Thoracic aorta (tissue), 2 donors: ENCODE results near the gene ATG7. TPM values are rescaled to one million over a fixed set of nuclear protein-coding genes. Genes with fewer than 3 reads are reported as not detected.

Source experiments
- ATAC-seq: fragments of 150-250 bp; one replicate; pipeline ENCODE4 v1.8.0; 2017; ENCODE audit warnings: low read depth; ENCODE audit not compliant: insufficient number of reproducible peaks, low FRiP score
- DNase-seq: peaks from one replicate; pipeline ENCODE4 v3.0.0-alpha.2; 2020; ENCODE audit warnings: low spot score
- H3K27ac ChIP-seq, 2 donors: fragments of 200-600 bp; sonication (generic); 1 replicate in 1 of 2; 2 replicates in 1 of 2; pipeline ENCODE4 v1.5.1; 2016; ENCODE audit warnings: mild to moderate bottlenecking in 2 of 2, moderate library complexity in 2 of 2
- H3K27me3 ChIP-seq: fragments of 200-600 bp; sonication (generic); replicated peaks from 2 replicates; pipeline ENCODE4 v1.6.0; 2016; ENCODE audit warnings: mild to moderate bottlenecking; ENCODE audit not compliant: insufficient read depth
- H3K36me3 ChIP-seq: fragments of 200-600 bp; sonication (generic); one replicate; pipeline ENCODE4 v1.5.1; 2016
- H3K4me1 ChIP-seq, 2 donors: fragments of 200-600 bp; sonication (generic); 1 replicate in 1 of 2; 2 replicates in 1 of 2; pipeline versions ENCODE4 v1.5.1 to v1.6.0; 2016; ENCODE audit warnings: low read depth in 2 of 2, mild to moderate bottlenecking in 1 of 2; ENCODE audit not compliant: control insufficient read depth in 1 of 2
- H3K4me3 ChIP-seq: fragments of 200-600 bp; sonication (generic); 2 replicates; pipeline ENCODE4 v1.5.1; 2016; ENCODE audit warnings: mild to moderate bottlenecking
- H3K9me3 ChIP-seq: fragments of 200-600 bp; sonication (generic); 2 replicates; pipeline ENCODE4 v1.5.1; 2016
- CTCF ChIP-seq: fragments of 200-600 bp; sonication (generic); IDR thresholded peaks from one replicate; pipeline ENCODE4 v1.5.1; 2019; ENCODE audit warnings: antibody characterized with exemption
- total RNA-seq, 2 donors: library from RNA; depleted of rRNA; stranded (reverse); fragments of >200 nt; gene quantifications; one replicate each; pipeline versions ENCODE4 v1.1.0 to v1.2.3, GENCODE V29; 2016

ATG7 gene
- total RNA-seq, 2 donors from 2014 or later = 56.6 to 88.3 TPM

GRCh38 chr3:11392860-11393114, 120.6 kb downstream of the ATG7 start:
- no peak for TF ChIP-seq CTCF
- no peak for ATAC-seq
- Histone ChIP-seq H3K36me3 (no peaks in the 10 kb centered on the region), H3K4me3 (no peak overlapping the region), H3K27ac (no peak overlapping the region), H3K27me3 (no peaks in the 10 kb centered on the region), H3K9me3 (no peaks in the 10 kb centered on the region), H3K4me1 (peaks cover 8 to 33% of the 10 kb centered on the region in 2 donors)
- DNase-seq = no peak

GRCh38 chr3:11393401-11393800, 121.2 kb downstream of the ATG7 start:
- peaks cover 8 to 33% of the 10 kb centered on the region in 2 donors for H3K4me1 ChIP-seq
- H3K36me3 ChIP-seq = no peaks in the 10 kb centered on the region
- no peak for ATAC-seq
- TF ChIP-seq CTCF = no peak
- H3K4me3 ChIP-seq = no peak overlapping the region
- H3K27ac ChIP-seq = no peak overlapping the region
- H3K9me3 ChIP-seq = no peaks in the 10 kb centered on the region
- H3K27me3 ChIP-seq = no peaks in the 10 kb centered on the region
- no peak for DNase-seq

GRCh38 chr3:11394392-11394791, 122.2 kb downstream of the ATG7 start:
- H3K9me3 ChIP-seq = no peaks in the 10 kb centered on the region
- no peaks in the 10 kb centered on the region for H3K27me3 ChIP-seq
- H3K27ac ChIP-seq = no peak overlapping the region
- no peaks in the 10 kb centered on the region for H3K36me3 ChIP-seq
- no peak for TF ChIP-seq CTCF
- ATAC-seq = no peak
- H3K4me1 ChIP-seq = peaks cover 8 to 31% of the 10 kb centered on the region in 2 donors
- DNase-seq = no peak
- H3K4me3 ChIP-seq = no peak overlapping the region

GRCh38 chr3:11400213-11400612, 128.0 kb downstream of the ATG7 start:
- Histone ChIP-seq H3K27ac (no peak overlapping the region), H3K4me1 (peaks cover 0 to 3% of the 10 kb centered on the region in 2 donors), H3K27me3 (no peaks in the 10 kb centered on the region), H3K9me3 (no peaks in the 10 kb centered on the region), H3K4me3 (no peak overlapping the region), H3K36me3 (no peaks in the 10 kb centered on the region)
- no peak for TF ChIP-seq CTCF
- ATAC-seq (no peak), DNase-seq (no peak)

GRCh38 chr3:11401434-11401833, 129.2 kb downstream of the ATG7 start:
- no peak for TF ChIP-seq CTCF
- Histone ChIP-seq H3K9me3 (no peaks in the 10 kb centered on the region), H3K27me3 (no peaks in the 10 kb centered on the region), H3K4me3 (no peak overlapping the region), H3K27ac (no peak overlapping the region), H3K36me3 (no peaks in the 10 kb centered on the region), H3K4me1 (peaks cover 0 to 3% of the 10 kb centered on the region in 2 donors)
- no peak for ATAC-seq
- DNase-seq = no peak
